Ovary (tissue), 9 donors: ENCODE measurements around the gene IRF6. TPM values are rescaled to one million over a fixed set of nuclear protein-coding genes. Genes with fewer than 3 reads are reported as not detected.

Experiments
- DNase-seq, 5 donors: peaks; one replicate each; pipeline ENCODE4 v3.0.0-alpha.2; 2019 to 2020
- H3K27ac ChIP-seq, 2 donors: fragments of 200-600 bp; one replicate each; pipeline versions ENCODE4 v1.5.1 to v1.8.0; 2019 to 2022
- H3K27me3 ChIP-seq: fragments of 200-600 bp; one replicate; pipeline ENCODE4 v1.8.0; 2022
- H3K36me3 ChIP-seq: fragments of 200-600 bp; sonication (generic); one replicate; pipeline ENCODE4 v1.5.1; 2019
- H3K4me1 ChIP-seq: one replicate; pipeline ENCODE4 v1.8.1; 2013; ENCODE audit warnings: mild to moderate bottlenecking, moderate library complexity; ENCODE audit not compliant: insufficient read depth
- H3K4me3 ChIP-seq: fragments of 200-600 bp; sonication (generic); one replicate; pipeline ENCODE4 v1.5.1; 2017
- H3K9me3 ChIP-seq, 2 donors: fragments of 200-600 bp in 1 of 2; sonication (generic) in 1 of 2; one replicate each; pipeline versions ENCODE4 v1.5.1 to v1.8.1; 2013 to 2019; ENCODE audit warnings: mild to moderate bottlenecking in 1 of 2, moderate library complexity in 1 of 2
- CTCF ChIP-seq, 3 donors: fragments of 450-650 bp in 2 of 3; fragments of 200-600 bp in 1 of 3; IDR thresholded peaks; one replicate each; pipeline versions ENCODE4 v1.5.1 to v1.8.0; 2016 to 2022; ENCODE audit warnings: antibody characterized with exemption in 3 of 3, mild to moderate bottlenecking in 1 of 3
- EP300 ChIP-seq: sonication (generic); formaldehyde crosslinking; IDR thresholded peaks from one replicate; pipeline ENCODE4 v1.6.1; 2017; ENCODE audit warnings: antibody characterized with exemption
- POLR2A ChIP-seq: fragments of 450-650 bp; IDR thresholded peaks from one replicate; pipeline ENCODE4 v1.6.1; 2017; ENCODE audit warnings: antibody characterized with exemption, mild to moderate bottlenecking, moderate library complexity
- WGBS, 3 donors: extraction: QIAGEN DNeasy Blood & Tissue Kit in 1 of 3; methylation state at CpG; one replicate each; pipeline versions ENCODE4 v1.1.5 to v1.1.7; 2013 to 2017; 5-methylcytosine and 5-hydroxymethylcytosine counted together
- intact Hi-C, 4 donors: fragments of 100-400 bp; cut with DNase I; formaldehyde crosslinking; loops; one replicate each; pipeline versions ENCODE4 v1.11.0 to v1.15.1; 2022 to 2023
- polyA plus RNA-seq, 2 donors: library from polyadenylated mRNA; stranded (reverse); fragments of 200-250 nt in 1 of 2; fragments of 350-450 nt in 1 of 2; fragmentation: Illumina TruSeq in 1 of 2; extraction: RNeasy Lipid Tissue Mini Kit (QIAGEN cat#74804) in 1 of 2; gene quantifications; one replicate each; pipeline ENCODE4 v1.2.3, GENCODE V29; 2013 to 2014
- total RNA-seq, 7 donors: library from RNA; depleted of rRNA in 2 of 7; stranded (reverse); fragments of >200 nt in 2 of 7; fragmentation: NEBNext Ultra II Directional in 3 of 7; extraction: Animal tissue kit (Norgen Biotek cat#: 25700) in 3 of 7; gene quantifications; one replicate each; pipeline versions ENCODE4 v1.1.0 to v1.2.4, GENCODE V29; 2016 to 2023
- donor health status: DM: no; HTN: no; CAD: no; lungs with moderate emphysema.
- donor health status: DM: no; HTN: no; CAD: no.
- donor health status: Bipolar disorder and iron deficiency.
- donor health status: DM: yes; HTN: yes; CAD: no.
- donor health status: DM: no; HTN: no; CAD: no.
- donor health status: DM: yes; HTN: yes; CAD: no.

IRF6 gene
- total and polyA plus RNA-seq, 9 donors: 0.80 to 24.2 (median 5.0) TPM

- no peaks in the 10 kb centered on the region for H3K9me3 ChIP-seq
- intact Hi-C loops: no loop called here
- peaks cover 5% of the 10 kb centered on the region for H3K4me1 ChIP-seq
- no peaks in the 10 kb centered on the region for H3K27me3 ChIP-seq
- H3K36me3 ChIP-seq: no peaks in the 10 kb centered on the region
- H3K27ac ChIP-seq: no peak overlapping the region
- no peak for TF ChIP-seq POLR2A
- TF ChIP-seq CTCF (IDR thresholded peaks at IDR 0.05): no peak
- no peak for TF ChIP-seq EP300
- no peak for DNase-seq
- no peak overlapping the region for H3K4me3 ChIP-seq
- WGBS, 3 donors: 39 to 51% (median 44%) methylated on average over 6 of the region's 6 CpGs
These were observed 33.8 kb downstream of the IRF6 start for GRCh38 chr1:209772126-209772525.

GRCh38 chr1:209770636-209771415, 35.1 kb downstream of the IRF6 start:
- H3K4me1 ChIP-seq: peaks cover 5% of the 10 kb centered on the region
- DNase-seq: no peak
- H3K27me3 ChIP-seq: no peaks in the 10 kb centered on the region
- no peaks in the 10 kb centered on the region for H3K36me3 ChIP-seq
- intact Hi-C loops: no loop called here
- 92 to 93% (median 93%) methylated on average over 17 of the region's 17 CpGs for WGBS, 3 donors
- H3K4me3 ChIP-seq: no peak overlapping the region
- TF ChIP-seq EP300 (no peak), POLR2A (no peak), CTCF (IDR thresholded peaks at IDR 0.05) (no peak)
- H3K9me3 ChIP-seq: no peaks in the 10 kb centered on the region
- no peak overlapping the region for H3K27ac ChIP-seq

GRCh38 chr1:209769971-209770370, 36.0 kb downstream of the IRF6 start:
- Histone ChIP-seq H3K27ac (no peak overlapping the region), H3K9me3 (no peaks in the 10 kb centered on the region), H3K4me1 (peaks cover 5% of the 10 kb centered on the region), H3K36me3 (no peaks in the 10 kb centered on the region), H3K4me3 (no peak overlapping the region), H3K27me3 (no peaks in the 10 kb centered on the region)
- 68 to 77% (median 69%) methylated on average over 7 of the region's 7 CpGs for WGBS, 3 donors
- intact Hi-C loops: no loop called here
- no peak for TF ChIP-seq POLR2A
- no peak for TF ChIP-seq EP300
- TF ChIP-seq CTCF (IDR thresholded peaks at IDR 0.05): no peak
- DNase-seq: no peak

GRCh38 chr1:209769171-209769904, 36.6 kb downstream of the IRF6 start:
- no peak overlapping the region for H3K27ac ChIP-seq
- no peaks in the 10 kb centered on the region for H3K36me3 ChIP-seq
- no peak overlapping the region for H3K4me3 ChIP-seq
- no peaks in the 10 kb centered on the region for H3K9me3 ChIP-seq
- peak; percentile 31 to 60 (median 43) for DNase-seq
- intact Hi-C loops: no loop called here
- H3K27me3 ChIP-seq: no peaks in the 10 kb centered on the region
- peaks cover 5% of the 10 kb centered on the region for H3K4me1 ChIP-seq
- no peak for TF ChIP-seq CTCF (IDR thresholded peaks at IDR 0.05)
- no peak for TF ChIP-seq EP300
- TF ChIP-seq POLR2A: no peak
- WGBS, 3 donors: 7 to 15% (median 9%) methylated on average over 13 of the region's 13 CpGs
